A673 (cell line): ENCODE data around the gene MAMDC2. TPM values are rescaled to one million over a fixed set of nuclear protein-coding genes. Genes with fewer than 3 reads are reported as not detected.

Source experiments
- BruUV-seq: library from RNA; stranded (reverse); fragments of 400-500 nt; replicated peaks from 2 replicates; lab custom pipeline; 2021; lab: Mats Ljungman, UMichigan
- CTCF ChIA-PET: fragments of 300-600 bp; sonication (Branson Sonifier 250); formaldehyde crosslinking; loops from one replicate; lab custom pipeline; 2022; ENCODE audit warnings: antibody characterized with exemption; lab: Charles Lee
- POLR2A ChIA-PET: fragments of 300-600 bp; sonication (Branson Sonifier 250); formaldehyde crosslinking; loops from one replicate; lab custom pipeline; 2022; ENCODE audit warnings: antibody characterized with exemption; ENCODE audit not compliant: low non-redundant PET; lab: Charles Lee
- DNase-seq: peaks from one replicate; pipeline ENCODE4 v3.0.0-alpha.2; 2015; ENCODE audit warnings: low spot score
- H3K27ac ChIP-seq: fragments of 200-600 bp; sonication (generic); 2 replicates; pipeline ENCODE4 v1.5.1; 2016; ENCODE audit warnings: mixed run types, low read depth, mild to moderate bottlenecking, mixed read lengths, antibody characterized with exemption, low read length; ENCODE audit not compliant: poor library complexity, severe bottlenecking
- H3K27me3 ChIP-seq: fragments of 200-600 bp; sonication (generic); replicated peaks from 2 replicates; pipeline ENCODE4 v1.6.1; 2017; ENCODE audit warnings: mixed run types, low read depth, mild to moderate bottlenecking, mixed read lengths, antibody characterized with exemption, low read length; ENCODE audit not compliant: insufficient read depth, poor library complexity
- H3K36me3 ChIP-seq: fragments of 200-600 bp; sonication (generic); 2 replicates; pipeline ENCODE4 v1.6.1; 2016; ENCODE audit warnings: mixed run types, mild to moderate bottlenecking, mixed read lengths, antibody characterized with exemption, low read length; ENCODE audit not compliant: insufficient read depth, poor library complexity, severe bottlenecking
- H3K4me1 ChIP-seq: fragments of 200-600 bp; sonication (generic); 2 replicates; pipeline ENCODE4 v1.6.1; 2017; ENCODE audit warnings: mixed run types, mild to moderate bottlenecking, mixed read lengths, antibody characterized with exemption, low read length; ENCODE audit not compliant: insufficient read depth, poor library complexity, severe bottlenecking
- H3K4me3 ChIP-seq: fragments of 200-600 bp; sonication (generic); 2 replicates; pipeline ENCODE4 v1.5.1; 2016; ENCODE audit warnings: low read depth, mixed run types, mild to moderate bottlenecking, mixed read lengths, low read length; ENCODE audit not compliant: poor library complexity, severe bottlenecking
- H3K9me3 ChIP-seq: fragments of 200-600 bp; sonication (generic); 2 replicates; pipeline ENCODE4 v1.6.1; 2016; ENCODE audit warnings: mixed run types, low read depth, mild to moderate bottlenecking, mixed read lengths, antibody characterized with exemption, low read length; ENCODE audit not compliant: poor library complexity, severe bottlenecking
- EZH2 ChIP-seq: fragments of 200-600 bp; sonication (generic); IDR thresholded peaks from 2 replicates; pipeline ENCODE4 v1.6.1; 2017; ENCODE audit warnings: borderline replicate concordance, low read depth, mild to moderate bottlenecking, mixed read lengths, antibody characterized with exemption, low read length; ENCODE audit not compliant: poor library complexity, severe bottlenecking
- intact Hi-C: fragments of 100-400 bp; cut with micrococcal nuclease; formaldehyde crosslinking; loops from one replicate; pipeline ENCODE4 v1.10.0; 2022; ENCODE audit not compliant: unreplicated experiment
- total RNA-seq: library from RNA; stranded (reverse); gene quantifications from 2 replicates; pipeline ENCODE4 v1.2.3, GENCODE V29; 2021
- TF ChIP-seq, protein P1 (sequence below): fragments of 300-800, 200-600 bp; sonication (generic); conservative IDR thresholded peaks from 2 replicates; pipeline ENCODE4 v1.5.1; 2017; ENCODE audit warnings: low read depth, mild to moderate bottlenecking, antibody characterized with exemption, low read length, moderate library complexity, mixed read lengths

MAMDC2 gene
- total RNA-seq, 1 experiment from 2014 or later, result not detected

DNA sequence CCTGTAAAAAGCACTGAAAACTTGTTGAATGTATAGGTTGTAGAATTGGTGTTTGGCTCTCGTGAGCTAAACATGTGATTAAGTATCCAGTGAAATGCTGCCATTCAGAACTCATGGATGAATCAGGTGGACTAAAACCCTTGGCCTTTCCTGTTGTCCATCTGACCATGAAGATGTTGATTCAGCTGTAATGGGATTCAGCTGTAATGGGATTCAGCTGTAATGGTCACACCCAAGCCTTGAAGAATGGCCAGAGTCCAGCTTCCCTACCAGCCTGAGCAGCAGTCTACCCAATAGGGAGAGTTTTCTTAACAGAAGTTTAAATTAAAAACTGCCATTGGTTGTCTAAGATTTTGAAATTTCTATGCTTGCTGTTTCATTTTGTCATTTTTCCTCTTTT is 18.1 kb downstream of the MAMDC2 start:
- intact Hi-C loops, result loop anchor here (5.0 kb wide), 1 partner anchor 36 kb away; no protein-coding TSS in a partner anchor
- BruUV-seq, result no TSS peak
- POLR2A ChIA-PET, result no interaction called here

DNA sequence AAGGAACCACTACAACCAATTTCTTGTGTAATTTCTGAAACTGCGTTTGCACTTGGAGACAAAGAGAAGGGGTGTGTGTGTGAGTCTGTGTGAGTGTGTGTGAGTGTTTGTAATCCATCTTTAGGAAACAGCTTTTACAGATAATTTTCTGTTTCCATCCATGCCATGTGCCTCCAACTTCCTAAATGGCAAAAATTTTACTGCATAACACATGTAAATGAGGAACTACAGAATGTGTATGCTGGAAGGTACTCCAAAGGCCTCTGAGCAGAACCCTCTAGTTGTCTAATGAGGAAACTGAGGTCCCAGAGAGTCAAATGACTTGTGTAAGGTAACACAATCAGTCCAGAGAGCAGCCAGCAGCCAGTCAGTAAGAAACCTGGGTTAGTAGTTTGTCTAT is 20.8 kb downstream of the MAMDC2 start:
- Histone ChIP-seq H3K36me3 (no peaks in the 10 kb centered on the region), H3K4me1 (no peaks in the 10 kb centered on the region), H3K4me3 (no peak overlapping the region), H3K27ac (no peak overlapping the region), H3K27me3 (peaks cover 33% of the 10 kb centered on the region), H3K9me3 (no peaks in the 10 kb centered on the region)
- BruUV-seq, result no TSS peak
- DNase-seq, result no peak
- ChIA-PET CTCF (no interaction called here), POLR2A (no interaction called here)
- intact Hi-C loops, result loop anchor here (5.0 kb wide), 1 partner anchor 33 kb away; no protein-coding TSS in a partner anchor
- TF ChIP-seq, protein P1, sequence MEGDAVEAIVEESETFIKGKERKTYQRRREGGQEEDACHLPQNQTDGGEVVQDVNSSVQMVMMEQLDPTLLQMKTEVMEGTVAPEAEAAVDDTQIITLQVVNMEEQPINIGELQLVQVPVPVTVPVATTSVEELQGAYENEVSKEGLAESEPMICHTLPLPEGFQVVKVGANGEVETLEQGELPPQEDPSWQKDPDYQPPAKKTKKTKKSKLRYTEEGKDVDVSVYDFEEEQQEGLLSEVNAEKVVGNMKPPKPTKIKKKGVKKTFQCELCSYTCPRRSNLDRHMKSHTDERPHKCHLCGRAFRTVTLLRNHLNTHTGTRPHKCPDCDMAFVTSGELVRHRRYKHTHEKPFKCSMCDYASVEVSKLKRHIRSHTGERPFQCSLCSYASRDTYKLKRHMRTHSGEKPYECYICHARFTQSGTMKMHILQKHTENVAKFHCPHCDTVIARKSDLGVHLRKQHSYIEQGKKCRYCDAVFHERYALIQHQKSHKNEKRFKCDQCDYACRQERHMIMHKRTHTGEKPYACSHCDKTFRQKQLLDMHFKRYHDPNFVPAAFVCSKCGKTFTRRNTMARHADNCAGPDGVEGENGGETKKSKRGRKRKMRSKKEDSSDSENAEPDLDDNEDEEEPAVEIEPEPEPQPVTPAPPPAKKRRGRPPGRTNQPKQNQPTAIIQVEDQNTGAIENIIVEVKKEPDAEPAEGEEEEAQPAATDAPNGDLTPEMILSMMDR, result no peak
- no peak for TF ChIP-seq EZH2

More for the DNA sequence above, 18.1 kb downstream of the MAMDC2 start:
- CTCF ChIA-PET, result no interaction called here
- DNase-seq, result no peak
- TF ChIP-seq, protein P1, result no peak
- TF ChIP-seq EZH2, result no peak
- Histone ChIP-seq H3K36me3 (no peaks in the 10 kb centered on the region), H3K4me1 (no peaks in the 10 kb centered on the region), H3K27me3 (peaks cover 47% of the 10 kb centered on the region), H3K27ac (no peak overlapping the region), H3K4me3 (no peak overlapping the region), H3K9me3 (no peaks in the 10 kb centered on the region)

DNA sequence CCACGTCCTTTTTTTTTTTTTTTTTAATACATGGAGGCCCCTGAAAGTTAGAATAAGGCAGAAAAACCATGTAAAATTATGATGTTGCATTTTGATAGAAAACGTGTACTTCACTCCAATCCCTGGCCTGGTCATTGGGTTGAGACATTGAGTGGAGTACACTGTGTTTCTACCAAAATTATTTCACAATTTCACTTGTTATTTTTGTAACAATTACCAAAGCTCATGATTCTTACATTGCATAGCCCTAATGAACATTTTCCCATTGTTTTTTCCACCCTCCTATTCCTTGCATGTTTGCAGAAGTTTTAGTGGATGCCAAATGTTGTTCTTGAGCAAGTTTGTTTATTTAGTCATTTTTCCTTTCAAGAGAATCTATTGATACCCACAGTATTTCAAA is 21.9 kb downstream of the MAMDC2 start:
- ChIA-PET CTCF (no interaction called here), POLR2A (interaction anchor here (0.6 kb wide), 1 partner anchor 21 kb away, joined by 3 read pairs; no protein-coding TSS in a partner anchor)
- TF ChIP-seq, protein P1, result no peak
- TF ChIP-seq EZH2, result no peak
- BruUV-seq, result no TSS peak
- intact Hi-C loops, result no loop called here
- no peak for DNase-seq
- Histone ChIP-seq H3K9me3 (no peaks in the 10 kb centered on the region), H3K36me3 (no peaks in the 10 kb centered on the region), H3K4me1 (no peaks in the 10 kb centered on the region), H3K27me3 (peaks cover 34% of the 10 kb centered on the region), H3K4me3 (no peak overlapping the region), H3K27ac (no peak overlapping the region)
